ENCODE measurements around the gene PIM1. TPM values are rescaled to one million over a fixed set of nuclear protein-coding genes. Genes with fewer than 3 reads are reported as not detected.

Gene PIM1
- total RNA-seq, 2 donors from 2014 or later: 7.3 to 10.6 TPM

DNA sequence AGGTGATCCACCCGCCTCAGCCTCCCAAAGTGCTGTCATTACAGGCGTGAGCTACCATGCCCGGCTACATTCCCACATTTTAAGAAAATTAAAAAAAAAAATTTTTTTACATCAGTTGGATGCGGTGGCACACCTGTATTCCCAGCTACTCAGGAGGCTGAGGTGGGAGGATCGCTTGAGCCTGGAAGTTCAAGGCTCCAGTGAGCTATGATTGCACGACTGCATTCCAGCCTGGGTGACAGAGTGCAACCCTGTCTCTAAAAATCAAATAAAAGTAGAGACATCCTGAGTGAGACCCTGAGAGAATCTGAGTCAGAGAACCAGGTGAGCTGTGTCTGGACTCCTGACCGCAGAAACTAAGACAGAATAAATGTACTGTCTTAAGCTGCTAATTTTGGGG is 38.8 kb downstream of the PIM1 start:
- WGBS, 2 donors: 91 to 94% methylated on average over 7 of the region's 7 CpGs
- Histone ChIP-seq H3K27me3 (no peaks in the 10 kb centered on the region), H3K9me3 (no peaks in the 10 kb centered on the region), H3K36me3 (replicated peaks in 1 of 2; ENCODE audit: insufficient read depth in 1 of 2, low read depth in 2 of 2) (no peaks in the 10 kb centered on the region), H3K4me1 (peaks cover 5% of the 10 kb centered on the region), H3K4me3 (no peak overlapping the region), H3K27ac (no peak overlapping the region)
- intact Hi-C loops (cut with DNase I): loop anchor here (5.0 to 10.0 kb wide), 3 partner anchors 36 to 444 kb away; partner anchors contain the start of gene PIM1
- DNase-seq: no peak
- no peak for ATAC-seq
- no peak for TF ChIP-seq POLR2A (IDR thresholded peaks at IDR 0.05)
- TF ChIP-seq, protein P1, sequence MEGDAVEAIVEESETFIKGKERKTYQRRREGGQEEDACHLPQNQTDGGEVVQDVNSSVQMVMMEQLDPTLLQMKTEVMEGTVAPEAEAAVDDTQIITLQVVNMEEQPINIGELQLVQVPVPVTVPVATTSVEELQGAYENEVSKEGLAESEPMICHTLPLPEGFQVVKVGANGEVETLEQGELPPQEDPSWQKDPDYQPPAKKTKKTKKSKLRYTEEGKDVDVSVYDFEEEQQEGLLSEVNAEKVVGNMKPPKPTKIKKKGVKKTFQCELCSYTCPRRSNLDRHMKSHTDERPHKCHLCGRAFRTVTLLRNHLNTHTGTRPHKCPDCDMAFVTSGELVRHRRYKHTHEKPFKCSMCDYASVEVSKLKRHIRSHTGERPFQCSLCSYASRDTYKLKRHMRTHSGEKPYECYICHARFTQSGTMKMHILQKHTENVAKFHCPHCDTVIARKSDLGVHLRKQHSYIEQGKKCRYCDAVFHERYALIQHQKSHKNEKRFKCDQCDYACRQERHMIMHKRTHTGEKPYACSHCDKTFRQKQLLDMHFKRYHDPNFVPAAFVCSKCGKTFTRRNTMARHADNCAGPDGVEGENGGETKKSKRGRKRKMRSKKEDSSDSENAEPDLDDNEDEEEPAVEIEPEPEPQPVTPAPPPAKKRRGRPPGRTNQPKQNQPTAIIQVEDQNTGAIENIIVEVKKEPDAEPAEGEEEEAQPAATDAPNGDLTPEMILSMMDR (IDR thresholded peaks at IDR 0.05): no peak

DNA sequence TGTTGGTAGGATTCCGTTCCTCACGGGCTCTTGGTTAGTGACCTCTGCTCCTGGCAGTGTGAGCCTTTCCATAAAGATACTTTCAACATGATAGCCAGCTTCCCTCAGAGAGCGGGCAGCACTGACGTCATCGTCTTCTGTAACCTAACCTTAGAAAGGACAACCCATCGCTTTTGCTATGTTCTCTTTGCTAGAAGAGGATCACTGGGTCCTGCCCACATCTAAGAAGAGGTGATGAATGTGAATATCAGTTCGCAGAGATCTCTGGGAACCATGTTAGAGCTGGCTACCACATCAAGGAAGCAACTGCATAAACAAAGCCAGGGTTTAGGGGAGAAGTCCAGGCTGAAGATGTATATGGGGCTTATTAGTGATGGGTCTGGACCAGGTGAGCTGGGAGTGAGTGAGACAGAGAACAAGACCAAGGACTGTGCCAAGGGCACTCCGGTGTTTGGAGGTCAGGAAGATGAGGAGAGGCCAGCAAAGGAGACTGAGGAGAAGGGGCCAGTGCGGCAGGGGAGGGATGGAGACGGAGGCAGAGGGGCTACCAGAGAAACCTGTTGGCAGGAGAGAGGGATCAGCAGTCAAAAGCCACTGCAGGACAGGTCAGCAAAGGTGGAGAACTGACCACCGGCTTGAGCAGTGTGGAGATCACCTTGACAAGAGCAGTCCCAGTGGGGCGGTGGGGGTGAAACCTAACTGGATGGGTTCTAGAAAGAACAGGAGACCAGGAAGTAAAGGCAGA is 39.7 kb downstream of the PIM1 start:
- WGBS, 2 donors: 66 to 70% methylated on average over 12 of the region's 12 CpGs
- no peaks in the 10 kb centered on the region for H3K9me3 ChIP-seq
- H3K36me3 ChIP-seq (replicated peaks in 1 of 2; ENCODE audit: insufficient read depth in 1 of 2, low read depth in 2 of 2): no peaks in the 10 kb centered on the region
- no peak overlapping the region for H3K4me3 ChIP-seq
- TF ChIP-seq, protein P1 (IDR thresholded peaks at IDR 0.05): no peak
- no peak for TF ChIP-seq POLR2A (IDR thresholded peaks at IDR 0.05)
- DNase-seq (no peak), ATAC-seq (no peak)
- intact Hi-C loops (cut with DNase I): loop anchor here (5.0 to 10.0 kb wide), 3 partner anchors 37 to 445 kb away; partner anchors contain the start of gene PIM1
- H3K4me1 ChIP-seq: no peaks in the 10 kb centered on the region
- H3K27me3 ChIP-seq: no peaks in the 10 kb centered on the region
- no peak overlapping the region for H3K27ac ChIP-seq

DNA sequence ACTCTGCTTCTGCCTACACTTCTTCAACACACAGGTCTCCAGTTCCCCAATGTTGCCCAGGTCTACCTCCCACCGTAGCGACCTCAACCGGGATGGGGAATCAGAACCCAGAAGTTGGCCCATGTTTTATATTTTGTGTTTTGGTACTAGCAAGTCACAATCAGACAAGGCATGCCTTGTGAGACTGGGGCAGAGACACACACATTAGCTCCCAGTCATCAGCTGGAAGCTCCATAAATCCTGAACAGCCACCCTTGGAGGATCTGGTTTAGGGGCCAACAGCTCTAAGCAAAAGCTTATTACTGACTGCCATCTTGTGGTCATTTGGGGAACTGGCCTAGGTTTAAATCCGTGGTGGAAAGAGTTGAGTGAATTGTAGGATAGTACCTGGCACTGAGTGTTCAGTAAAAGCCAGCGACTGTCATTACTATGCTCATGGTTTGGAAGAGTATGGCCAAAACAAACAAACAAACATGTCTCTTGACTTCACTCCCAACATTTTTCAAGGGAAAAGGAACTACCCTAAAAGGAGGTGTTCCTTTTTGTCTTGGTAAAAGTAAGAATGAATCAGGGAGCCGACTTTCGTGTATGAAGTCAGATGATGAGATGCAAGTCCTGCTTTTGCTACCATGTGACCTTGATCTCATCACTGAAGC is 40.5 kb downstream of the PIM1 start:
- H3K27ac ChIP-seq: no peak overlapping the region
- WGBS, 2 donors: 50 to 59% methylated on average over 7 of the region's 7 CpGs
- no peaks in the 10 kb centered on the region for H3K36me3 ChIP-seq (replicated peaks in 1 of 2; ENCODE audit: insufficient read depth in 1 of 2, low read depth in 2 of 2)
- no peak for TF ChIP-seq POLR2A (IDR thresholded peaks at IDR 0.05)
- TF ChIP-seq, protein P1 (IDR thresholded peaks at IDR 0.05): peak; percentile 76 to 99 (median 97)
- H3K4me3 ChIP-seq: no peak overlapping the region
- ATAC-seq: peak; percentile 91
- H3K4me1 ChIP-seq: no peaks in the 10 kb centered on the region
- no peaks in the 10 kb centered on the region for H3K27me3 ChIP-seq
- H3K9me3 ChIP-seq: no peaks in the 10 kb centered on the region
- peak; percentile 82 to 88 (median 86) for DNase-seq
- intact Hi-C loops (cut with DNase I): no loop called here

DNA sequence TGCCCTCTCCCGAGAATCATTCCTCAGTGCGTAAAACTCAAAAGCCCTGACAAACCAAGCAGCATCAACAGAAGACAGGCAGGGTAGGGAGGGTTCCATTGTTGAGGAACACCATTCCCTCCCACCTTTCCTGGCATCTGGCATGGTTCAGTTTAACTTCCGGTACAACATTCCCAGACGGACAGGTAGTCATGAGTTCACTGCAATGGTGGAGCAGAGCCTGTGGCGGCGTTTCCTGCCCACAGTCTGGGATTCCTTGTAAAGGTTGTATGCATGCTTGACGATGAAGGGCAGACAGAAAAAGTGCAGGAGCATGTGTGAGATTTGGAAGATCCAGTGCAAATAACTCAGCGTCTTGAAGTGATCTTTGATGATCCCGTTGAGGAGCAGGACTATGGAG is 42.3 kb downstream of the PIM1 start:
- TF ChIP-seq, protein P1 (IDR thresholded peaks at IDR 0.05): no peak
- no peak for TF ChIP-seq POLR2A (IDR thresholded peaks at IDR 0.05)
- Histone ChIP-seq H3K27ac (no peak overlapping the region), H3K27me3 (no peaks in the 10 kb centered on the region), H3K36me3 (replicated peaks in 1 of 2; ENCODE audit: insufficient read depth in 1 of 2, low read depth in 2 of 2) (no peaks in the 10 kb centered on the region), H3K9me3 (no peaks in the 10 kb centered on the region), H3K4me1 (no peaks in the 10 kb centered on the region), H3K4me3 (no peak overlapping the region)
- WGBS, 2 donors: 78 to 81% methylated on average over 9 of the region's 9 CpGs
- DNase-seq: no peak
- intact Hi-C loops (cut with DNase I): no loop called here
- ATAC-seq: no peak

Measured in body of pancreas (tissue), 4 donors.